Pons (tissue), 1 donor: Measurements from ENCODE around the gene PALS1.
"Not testable (repeated sequence)": the region's sequence is repeated elsewhere in the genome, so short reads cannot be mapped to it uniquely, and the experiment has no call there.

ENCODE experiments used
- DNase-seq: peaks from one replicate; pipeline ENCODE4 v3.0.0-alpha.2; 2016; ENCODE audit warnings: low spot score

PALS1 gene

DNA sequence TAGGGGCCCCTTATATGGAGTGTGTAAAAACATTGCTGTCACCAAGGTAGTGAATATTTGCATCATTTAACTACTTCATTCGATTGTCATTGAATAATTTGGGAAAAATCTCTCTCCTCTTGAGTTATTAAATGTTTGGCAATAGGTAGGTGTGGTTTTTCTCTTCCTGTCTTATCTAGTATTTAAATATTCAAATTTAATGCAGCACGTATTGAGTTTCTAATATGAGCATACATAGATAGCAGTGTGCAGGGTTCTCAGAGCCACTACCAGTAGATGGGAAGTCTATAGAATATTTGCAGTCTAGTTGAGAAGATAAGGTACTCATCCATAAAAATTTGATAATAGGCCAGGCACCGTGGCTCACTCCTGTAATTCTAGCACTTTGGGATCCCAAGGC, 16.7 kb downstream of the PALS1 start:
- DNase-seq: no peak

DNA sequence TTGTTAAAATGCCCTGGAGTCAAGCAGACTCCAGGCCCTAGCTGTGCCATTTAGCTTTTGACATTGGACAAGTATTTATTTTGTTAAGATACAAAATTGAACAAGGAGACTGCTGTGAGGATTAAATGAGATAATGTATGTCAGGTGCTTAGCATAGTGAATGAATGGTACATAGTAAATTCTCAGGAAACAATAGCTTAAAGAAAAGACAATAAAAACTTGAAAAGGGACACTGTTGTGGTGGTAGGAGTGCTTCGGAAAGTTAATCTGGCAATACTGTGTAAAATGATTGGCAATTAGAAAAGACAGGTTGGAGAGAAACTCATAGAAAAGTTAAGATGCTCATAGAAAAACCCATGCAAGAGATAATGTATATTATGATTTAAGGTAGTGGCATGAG, 19.7 kb downstream of the PALS1 start:
- no peak for DNase-seq

DNA sequence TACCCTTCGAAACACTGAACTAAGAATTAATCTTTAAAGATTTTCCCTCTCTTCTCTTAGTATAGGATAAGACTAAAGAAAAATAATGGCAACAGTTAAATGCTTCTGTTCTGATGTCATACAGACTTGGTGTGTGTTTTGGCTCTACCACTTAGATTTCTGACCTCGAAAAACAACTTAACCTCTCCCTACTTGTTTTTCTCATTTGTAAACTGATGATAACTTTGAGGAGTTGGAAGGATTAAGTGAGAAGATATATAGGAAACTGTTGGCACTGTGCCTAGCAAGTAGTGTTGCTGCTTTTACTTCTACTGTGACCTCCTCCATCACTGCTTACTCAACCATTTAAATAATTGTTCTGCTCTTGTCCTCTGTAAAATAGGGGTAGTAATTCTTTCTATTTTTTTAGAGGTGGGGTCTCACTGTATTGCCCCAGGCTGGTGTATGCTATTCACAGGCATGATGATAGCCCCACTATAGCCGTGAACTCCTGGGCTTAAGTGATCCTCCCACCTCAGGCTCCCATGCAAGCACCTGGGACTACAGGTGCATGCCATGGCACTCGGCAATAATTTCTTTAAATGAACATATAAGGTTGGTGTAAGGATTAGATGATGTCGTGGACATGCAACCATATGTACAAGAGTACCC, 22.4 kb downstream of the PALS1 start:
- no peak for DNase-seq

DNA sequence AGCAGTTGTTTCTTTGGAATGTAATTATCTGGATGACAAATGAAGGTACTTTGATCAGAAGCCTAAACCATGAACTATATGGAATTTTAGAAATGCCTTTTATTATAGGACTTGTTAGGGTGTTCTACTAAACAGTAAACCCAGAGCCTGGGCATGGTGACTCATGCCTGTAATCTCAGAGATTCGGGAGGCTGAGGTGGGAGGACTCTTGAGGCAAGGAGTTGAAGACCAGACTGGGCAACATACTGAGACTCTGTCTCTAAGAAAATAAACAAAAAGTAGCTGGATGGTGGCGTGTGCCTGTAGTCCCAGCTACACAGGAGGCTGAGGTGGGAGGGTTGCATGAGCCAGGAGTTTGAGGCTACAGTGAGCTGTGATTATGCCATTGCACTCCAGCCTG, 23.9 kb downstream of the PALS1 start:
- no peak for DNase-seq

DNA sequence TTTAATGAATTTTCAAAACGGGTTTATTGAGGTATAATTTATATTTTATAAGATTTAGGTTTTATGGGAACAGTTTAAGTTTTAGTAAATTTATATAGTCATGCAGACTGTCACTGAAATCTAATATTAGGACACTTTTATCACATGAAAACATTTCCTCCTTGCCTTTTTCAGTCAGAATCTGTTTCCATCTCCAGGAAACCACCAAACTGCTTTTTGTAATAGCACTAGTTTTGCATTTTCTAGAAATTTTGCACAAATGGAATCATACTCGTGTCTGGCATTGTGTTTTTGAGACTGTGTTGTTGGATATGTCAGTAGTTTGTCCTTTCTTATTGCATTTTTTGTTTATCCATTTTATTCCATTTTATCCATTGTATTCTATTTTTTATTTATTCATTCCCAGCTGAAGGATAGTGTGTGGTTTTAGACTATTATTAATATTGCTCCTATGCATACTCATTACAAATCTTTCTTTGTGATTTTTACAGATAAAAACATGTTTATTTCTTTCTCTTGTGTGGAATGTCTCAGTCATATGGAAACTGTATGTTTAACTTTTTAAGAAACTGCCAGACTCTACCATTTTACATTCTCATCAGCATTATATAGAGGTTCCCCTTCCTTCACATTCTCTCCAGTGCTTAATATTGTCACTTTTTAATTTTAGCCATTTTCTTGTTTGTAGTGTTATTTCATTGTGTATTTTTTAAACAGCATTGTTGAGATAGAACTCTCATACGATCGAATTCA, 26.5 kb downstream of the PALS1 start:
- DNase-seq: no peak

DNA sequence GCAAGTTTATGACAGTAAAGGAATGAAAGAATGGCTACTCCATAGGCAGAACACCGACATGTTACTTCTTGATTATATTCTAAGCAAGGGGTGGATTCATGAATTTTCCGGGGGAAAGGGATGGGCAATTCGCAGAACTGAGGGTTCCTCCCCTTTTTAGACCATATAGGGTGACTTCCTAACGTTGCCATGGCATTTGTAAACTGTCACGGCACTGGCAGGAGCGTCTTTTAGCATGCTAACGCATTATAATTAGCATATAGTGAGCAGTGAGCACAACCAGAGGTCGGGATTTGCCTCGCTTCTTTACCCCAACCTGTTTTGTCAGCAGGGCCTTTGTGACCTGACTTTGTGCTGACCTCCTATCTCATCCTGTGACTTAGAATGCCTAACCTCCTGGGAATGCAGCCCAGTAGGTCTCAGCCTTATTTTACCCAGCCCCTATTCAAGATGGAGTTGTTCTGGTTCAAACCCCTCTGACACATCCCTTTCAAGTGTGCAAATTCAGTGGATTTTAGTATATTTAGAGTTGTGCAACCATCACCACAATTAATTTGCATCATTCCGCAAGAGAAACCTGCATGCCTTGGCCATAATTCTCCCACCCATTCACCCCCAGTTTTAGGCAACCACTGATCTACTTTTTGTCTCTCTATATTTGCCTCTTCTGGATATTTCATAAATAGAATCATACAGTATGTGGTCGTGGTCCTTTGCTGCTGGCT, 27.4 kb downstream of the PALS1 start:
- no peak for DNase-seq

DNA sequence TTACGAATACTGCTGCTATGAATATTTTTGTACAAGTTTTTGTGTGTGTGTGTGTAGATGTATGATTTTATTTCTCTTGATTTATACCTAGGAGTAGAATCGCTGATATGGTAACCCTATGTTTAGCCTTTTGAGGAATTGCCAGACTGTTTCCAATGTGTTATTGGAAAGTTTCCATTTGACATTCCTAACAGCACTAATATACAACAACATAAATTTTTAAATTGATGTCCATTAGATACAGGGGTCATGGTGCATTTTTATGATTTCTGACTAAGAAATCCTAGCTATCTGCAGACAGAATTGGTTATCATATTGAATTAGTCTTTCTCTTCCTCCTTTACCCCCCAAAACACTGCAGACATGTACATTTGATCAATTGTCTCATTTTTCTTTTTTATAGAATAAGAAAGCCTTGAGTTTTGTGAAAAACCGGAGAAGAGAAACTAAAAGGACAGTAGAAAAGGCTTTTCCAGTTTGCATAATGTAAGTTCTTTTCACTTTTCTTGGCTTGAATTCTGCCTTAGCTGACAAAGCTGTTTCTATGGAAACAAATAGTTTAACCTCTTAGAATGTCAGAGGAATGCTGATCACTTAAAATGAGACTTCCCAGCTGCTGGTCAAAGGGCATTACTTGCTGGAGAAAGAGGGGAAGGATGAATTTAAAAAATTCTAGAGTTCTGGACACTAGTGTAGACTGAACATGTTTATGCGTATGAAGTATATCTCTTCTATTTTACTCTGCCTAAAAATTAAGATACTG, 28.2 kb downstream of the PALS1 start:
- DNase-seq: peak; percentile 70

DNA sequence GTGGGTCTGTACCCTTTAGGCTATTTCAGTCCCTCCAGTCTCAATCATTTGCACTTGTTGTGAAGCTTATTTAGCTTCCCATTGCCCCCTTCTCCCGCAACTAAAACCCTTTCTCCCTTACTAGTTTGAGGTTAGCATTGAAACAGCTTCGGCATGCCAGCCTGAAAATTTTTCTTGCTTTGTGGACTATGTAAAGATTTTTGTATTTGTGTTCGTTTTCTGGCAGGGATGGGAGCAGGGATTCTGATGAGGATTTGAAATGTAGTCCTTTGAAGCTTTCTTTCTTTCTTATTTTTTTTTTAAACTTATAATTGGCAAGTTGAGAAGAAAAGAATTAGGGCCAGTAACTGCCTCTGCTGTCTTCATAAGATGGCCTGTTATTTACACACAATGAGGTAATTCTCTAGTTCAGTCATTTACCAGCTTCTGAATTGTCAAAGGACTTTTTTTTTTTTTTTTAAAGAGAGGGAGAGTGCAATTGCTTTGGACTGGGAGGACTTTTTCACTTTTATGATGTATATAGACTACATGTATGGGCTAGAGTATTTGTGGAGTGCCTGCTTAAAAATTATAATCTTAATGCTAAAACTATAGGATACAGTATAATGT, 29.0 kb downstream of the PALS1 start:
- peak; percentile 91 for DNase-seq

DNA sequence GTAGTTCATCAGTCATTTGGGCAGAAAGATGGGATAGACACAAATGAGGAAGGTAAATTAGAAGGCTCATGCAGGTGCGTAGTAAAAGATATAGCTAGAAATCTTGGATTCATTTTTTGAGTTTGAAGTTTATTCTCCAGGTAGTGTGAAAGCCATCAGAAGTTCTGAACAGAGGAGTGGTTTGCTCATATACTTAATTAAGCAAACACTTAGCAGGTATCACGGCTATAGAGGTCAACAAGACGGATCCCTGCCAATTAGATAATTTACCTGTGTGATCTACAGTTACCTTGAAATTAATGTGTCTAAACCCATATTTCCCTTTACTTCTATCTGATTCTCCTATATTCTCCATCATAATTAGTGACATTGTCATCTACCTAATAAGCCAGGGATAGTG, 29.7 kb downstream of the PALS1 start:
- no peak for DNase-seq

DNA sequence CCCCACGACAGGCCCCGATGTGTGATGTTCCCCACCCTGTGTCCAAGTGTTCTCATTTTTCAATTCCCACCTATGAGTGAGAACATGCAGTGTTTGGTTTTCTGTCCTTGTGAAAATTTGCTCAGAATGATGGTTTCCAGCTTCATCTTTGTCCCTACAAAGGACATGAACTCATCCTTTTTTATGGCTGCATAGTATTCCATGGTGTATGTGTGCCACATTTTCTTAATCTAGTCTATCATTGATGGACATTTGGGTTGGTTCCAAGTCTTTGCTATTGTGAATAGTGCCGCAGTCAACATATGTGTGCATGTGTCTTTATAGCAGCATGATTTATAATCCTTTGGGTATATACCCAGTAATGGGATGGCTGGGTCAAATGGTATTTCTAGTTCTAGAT, 32.0 kb downstream of the PALS1 start:
- DNase-seq: not testable (repeated sequence)

DNA sequence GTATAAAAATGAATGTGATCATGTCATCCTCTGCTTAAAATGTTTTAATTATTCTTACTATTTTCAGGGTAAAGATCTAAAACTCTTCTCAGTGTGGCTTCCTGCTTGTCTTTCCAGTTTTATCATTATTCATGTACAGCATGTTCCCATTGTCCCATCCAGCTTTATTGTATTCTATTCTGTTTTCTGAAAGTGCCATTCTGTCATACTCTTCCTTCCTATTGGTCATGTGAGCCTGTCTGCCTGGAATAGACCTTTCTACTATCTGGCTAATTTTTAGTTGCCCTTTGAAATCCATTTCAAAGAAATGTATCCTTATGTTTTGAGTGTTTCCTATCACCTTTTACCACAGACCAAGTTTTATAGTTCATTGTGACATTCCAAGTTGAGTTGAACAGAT, 34.9 kb downstream of the PALS1 start:
- peak; percentile 76 for DNase-seq

DNA sequence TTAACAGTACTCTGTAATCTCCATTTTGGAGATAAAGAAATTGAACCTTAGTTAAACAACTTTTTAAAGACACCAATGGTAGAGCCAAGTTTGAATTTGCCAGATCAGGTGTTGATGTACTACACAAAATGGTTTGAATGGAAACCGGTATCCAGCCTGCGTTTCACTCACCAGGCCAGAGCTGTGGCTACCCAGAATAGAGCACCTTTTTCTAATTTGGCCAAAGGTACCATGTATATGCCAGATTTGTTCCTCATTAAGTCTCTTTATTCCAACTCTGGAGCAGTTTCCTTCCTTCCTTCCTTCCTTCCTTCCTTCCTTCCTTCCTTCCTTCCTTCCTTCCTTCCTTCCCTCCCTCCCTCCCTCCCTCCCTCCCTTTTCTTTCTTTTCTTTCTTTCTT, 39.3 kb downstream of the PALS1 start:
- DNase-seq: no peak

DNA sequence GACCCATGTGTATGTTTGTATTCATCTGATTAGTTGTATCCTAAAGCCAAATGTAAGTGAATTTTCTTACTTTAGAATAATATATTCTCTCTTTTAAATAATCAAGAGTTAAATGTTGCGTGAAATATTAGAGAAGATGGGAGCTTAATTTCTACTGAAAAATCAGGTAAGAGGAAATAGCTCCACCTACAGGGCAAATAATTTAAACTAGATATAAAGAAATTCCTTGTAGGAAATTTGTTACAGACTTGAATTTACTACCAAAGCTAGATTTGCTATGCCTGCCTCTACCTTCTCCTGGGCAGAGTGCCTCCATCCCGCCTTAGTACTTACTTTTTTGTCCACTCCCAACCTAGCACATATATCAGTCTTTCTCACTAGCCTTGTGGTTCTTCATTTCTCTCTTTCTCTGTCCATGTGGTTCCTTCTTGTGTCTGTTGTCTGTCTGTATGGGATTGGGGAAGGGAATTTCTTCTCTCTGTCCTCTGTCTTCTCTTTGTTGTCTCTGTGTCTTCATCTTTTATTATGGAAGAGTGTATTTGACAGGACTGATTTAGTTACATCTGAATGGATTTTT, 44.7 kb downstream of the PALS1 start:
- DNase-seq: peak; percentile 69
